ENCODE results near the gene CELF2.

DNA sequence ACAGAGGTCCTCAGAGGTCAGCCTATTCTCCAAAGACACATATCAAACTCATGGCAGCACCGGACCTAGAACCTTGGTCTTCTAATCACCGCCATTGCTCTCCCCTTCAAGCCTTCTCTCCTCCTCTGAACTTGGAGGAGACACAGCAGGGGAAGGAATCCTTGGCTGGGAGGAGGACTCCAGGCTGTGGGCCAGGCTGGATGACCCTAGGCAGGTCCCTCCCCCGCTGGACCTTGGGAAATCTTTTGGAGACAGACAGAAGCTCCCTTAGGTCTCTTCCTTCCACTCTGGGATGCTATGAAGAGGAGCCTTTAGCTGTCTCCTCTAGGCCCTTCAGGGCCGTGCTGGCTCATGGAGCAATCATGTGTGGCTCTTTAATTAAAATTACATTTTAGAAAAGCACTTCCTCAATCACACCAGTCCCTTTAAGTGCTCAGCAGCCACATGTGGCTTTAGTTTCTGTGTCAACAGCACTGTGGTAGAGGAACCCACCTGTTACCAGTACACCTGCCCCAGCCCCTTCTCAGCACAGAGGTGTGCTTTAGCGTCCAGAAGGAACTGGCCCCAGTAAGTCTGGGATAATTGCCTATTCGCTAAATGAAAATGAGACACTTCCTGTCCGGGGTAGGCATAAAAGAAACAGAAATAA is 238.2 kb downstream of the CELF2 start:
- TF ChIP-seq ETV1 (tag; conservative IDR thresholded peaks at IDR 0.05; ENCODE audit: low read depth) (no peak), ZNF592 (IDR thresholded peaks at IDR 0.05) (no peak), GMEB1 (CRISPR knock-in tag; IDR thresholded peaks at IDR 0.05) (no peak), ZBTB17 (CRISPR knock-in tag; IDR thresholded peaks at IDR 0.05) (no peak), POLR2A (conservative IDR thresholded peaks at IDR 0.05) (no peak), RBM34 (IDR thresholded peaks at IDR 0.05; ENCODE audit: borderline replicate concordance, insufficient read depth, low read length) (no peak)

Data from K562 (cell line).